Activated CD8-positive, alpha-beta T cell treated with anti-CD3 and anti-CD28 coated beads for 36 hours (primary cell): ENCODE data around the gene HS1BP3. TPM values are rescaled to one million over a fixed set of nuclear protein-coding genes. Genes with fewer than 3 reads are reported as not detected.

Experiments
- ATAC-seq: fragments of 200-7000 bp; cut with Tn5 transposase; one replicate; pipeline ENCODE4 v1.10.0; 2021; ENCODE audit warnings: mild to moderate bottlenecking, moderate library complexity
- CTCF ChIA-PET: fragments of 350-600 bp; sonication (Branson Sonifier 250); formaldehyde crosslinking; loops from one replicate; lab custom pipeline; 2021; ENCODE audit warnings: antibody characterized with exemption; lab: Charles Lee
- POLR2A ChIA-PET: fragments of 350-600 bp; sonication (Branson Sonifier 250); formaldehyde crosslinking; loops from one replicate; lab custom pipeline; 2021; ENCODE audit warnings: antibody characterized with exemption; lab: Charles Lee
- DNase-seq: peaks from one replicate; pipeline ENCODE4 v3.0.0-alpha.2; 2020
- H3K27ac Mint-ChIP-seq: one replicate; pipeline ENCODE4 v1.8.0; 2021; ENCODE audit warnings: mild to moderate bottlenecking, mixed read lengths
- H3K27me3 Mint-ChIP-seq: one replicate; pipeline ENCODE4 v1.8.0; 2021; ENCODE audit warnings: mixed read lengths
- H3K36me3 Mint-ChIP-seq: one replicate; pipeline ENCODE4 v1.8.0; 2021; ENCODE audit warnings: low read depth, mixed read lengths
- H3K4me1 Mint-ChIP-seq: one replicate; pipeline ENCODE4 v1.8.0; 2021; ENCODE audit warnings: low read depth, mixed read lengths
- H3K4me3 Mint-ChIP-seq: one replicate; pipeline ENCODE4 v1.8.0; 2021; ENCODE audit warnings: mild to moderate bottlenecking, moderate library complexity, mixed read lengths
- H3K9me3 Mint-ChIP-seq: one replicate; pipeline ENCODE4 v1.8.0; 2021; ENCODE audit warnings: mixed read lengths
- intact Hi-C: fragments of 100-400 bp; cut with micrococcal nuclease; formaldehyde crosslinking; loops from one replicate; pipeline ENCODE4 v1.10.0; 2022
- total RNA-seq, 2 experiments: library from RNA; stranded (reverse); gene quantifications; one replicate each; pipeline ENCODE4 v1.2.3, GENCODE V29; 2021
- TF ChIP-seq, protein P1 (sequence below): fragments of 200-600 bp; IDR thresholded peaks from one replicate; pipeline ENCODE4 v1.8.0; 2022; ENCODE audit warnings: antibody characterized with exemption, mild to moderate bottlenecking

Gene HS1BP3
- total RNA-seq, 2 experiments from 2014 or later, result 6.5 to 7.9 TPM

DNA sequence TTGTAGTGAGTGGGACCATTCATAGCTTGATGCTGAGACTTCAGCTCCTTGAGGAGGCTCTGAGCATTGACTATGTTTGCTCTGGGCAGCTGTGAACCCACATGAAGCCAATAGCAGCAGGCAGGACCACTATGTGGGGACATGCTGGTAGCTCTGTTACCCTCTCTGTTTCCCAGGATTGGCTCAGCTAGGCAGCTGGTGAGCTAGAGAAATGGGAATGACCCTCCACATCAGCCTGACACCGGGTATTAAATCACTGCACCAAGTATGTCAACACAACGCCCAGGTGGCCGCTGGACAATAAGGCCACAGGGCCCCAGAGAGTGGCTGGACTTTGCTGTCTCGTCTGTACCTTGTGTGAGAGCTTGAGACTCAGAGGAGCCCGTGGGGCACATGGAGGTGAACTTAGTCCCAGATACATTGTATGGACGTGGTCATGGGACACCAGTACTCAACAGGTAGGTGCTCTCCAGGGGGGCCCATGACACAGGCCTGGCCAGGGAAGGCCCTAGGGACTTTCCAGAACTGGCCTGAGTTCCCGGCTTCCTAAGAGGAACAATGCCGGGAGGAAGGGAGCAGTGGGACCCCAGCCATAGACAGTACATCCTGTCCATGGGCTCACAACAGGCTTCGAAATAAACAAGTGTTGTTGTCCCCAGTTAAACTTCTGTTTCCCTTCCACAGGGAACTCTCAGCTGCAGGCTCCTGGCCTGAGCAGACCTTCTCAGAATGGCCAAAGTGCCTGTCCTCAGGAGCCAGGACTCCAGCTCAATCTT lies 35.2 kb downstream of the HS1BP3 start:
- no peaks in the 10 kb centered on the region for H3K4me1 Mint-ChIP-seq
- TF ChIP-seq, protein P1, sequence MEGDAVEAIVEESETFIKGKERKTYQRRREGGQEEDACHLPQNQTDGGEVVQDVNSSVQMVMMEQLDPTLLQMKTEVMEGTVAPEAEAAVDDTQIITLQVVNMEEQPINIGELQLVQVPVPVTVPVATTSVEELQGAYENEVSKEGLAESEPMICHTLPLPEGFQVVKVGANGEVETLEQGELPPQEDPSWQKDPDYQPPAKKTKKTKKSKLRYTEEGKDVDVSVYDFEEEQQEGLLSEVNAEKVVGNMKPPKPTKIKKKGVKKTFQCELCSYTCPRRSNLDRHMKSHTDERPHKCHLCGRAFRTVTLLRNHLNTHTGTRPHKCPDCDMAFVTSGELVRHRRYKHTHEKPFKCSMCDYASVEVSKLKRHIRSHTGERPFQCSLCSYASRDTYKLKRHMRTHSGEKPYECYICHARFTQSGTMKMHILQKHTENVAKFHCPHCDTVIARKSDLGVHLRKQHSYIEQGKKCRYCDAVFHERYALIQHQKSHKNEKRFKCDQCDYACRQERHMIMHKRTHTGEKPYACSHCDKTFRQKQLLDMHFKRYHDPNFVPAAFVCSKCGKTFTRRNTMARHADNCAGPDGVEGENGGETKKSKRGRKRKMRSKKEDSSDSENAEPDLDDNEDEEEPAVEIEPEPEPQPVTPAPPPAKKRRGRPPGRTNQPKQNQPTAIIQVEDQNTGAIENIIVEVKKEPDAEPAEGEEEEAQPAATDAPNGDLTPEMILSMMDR, result no peak
- POLR2A ChIA-PET, result interaction anchor here (0.7 kb wide), 1 partner anchor 350 kb away, joined by 3 read pairs; no protein-coding TSS in a partner anchor
- H3K36me3 Mint-ChIP-seq, result no peaks in the 10 kb centered on the region
- H3K9me3 Mint-ChIP-seq, result no peaks in the 10 kb centered on the region
- no peak overlapping the region for H3K4me3 Mint-ChIP-seq
- H3K27ac Mint-ChIP-seq, result no peak overlapping the region
- intact Hi-C loops, result no loop called here
- CTCF ChIA-PET, result interaction anchor here (1.5 kb wide), 1 partner anchor 158 kb away, joined by 3 read pairs; no protein-coding TSS in a partner anchor
- no peaks in the 10 kb centered on the region for H3K27me3 Mint-ChIP-seq
- DNase-seq (no peak), ATAC-seq (no peak)

GRCh38 chr2:20615068-20615465 lies 35.8 kb downstream of the HS1BP3 start:
- TF ChIP-seq, protein P1, result no peak
- ATAC-seq (no peak), DNase-seq (no peak)
- H3K27ac Mint-ChIP-seq, result no peak overlapping the region
- POLR2A ChIA-PET, result no interaction called here
- no peaks in the 10 kb centered on the region for H3K4me1 Mint-ChIP-seq
- intact Hi-C loops, result no loop called here
- CTCF ChIA-PET, result interaction anchor here (0.6 to 1.5 kb wide), 3 partner anchors 27 to 1673 kb away, joined by 3 to 4 read pairs (median 4); no protein-coding TSS in a partner anchor
- H3K36me3 Mint-ChIP-seq, result no peaks in the 10 kb centered on the region
- H3K27me3 Mint-ChIP-seq, result no peaks in the 10 kb centered on the region
- no peaks in the 10 kb centered on the region for H3K9me3 Mint-ChIP-seq
- no peak overlapping the region for H3K4me3 Mint-ChIP-seq

DNA sequence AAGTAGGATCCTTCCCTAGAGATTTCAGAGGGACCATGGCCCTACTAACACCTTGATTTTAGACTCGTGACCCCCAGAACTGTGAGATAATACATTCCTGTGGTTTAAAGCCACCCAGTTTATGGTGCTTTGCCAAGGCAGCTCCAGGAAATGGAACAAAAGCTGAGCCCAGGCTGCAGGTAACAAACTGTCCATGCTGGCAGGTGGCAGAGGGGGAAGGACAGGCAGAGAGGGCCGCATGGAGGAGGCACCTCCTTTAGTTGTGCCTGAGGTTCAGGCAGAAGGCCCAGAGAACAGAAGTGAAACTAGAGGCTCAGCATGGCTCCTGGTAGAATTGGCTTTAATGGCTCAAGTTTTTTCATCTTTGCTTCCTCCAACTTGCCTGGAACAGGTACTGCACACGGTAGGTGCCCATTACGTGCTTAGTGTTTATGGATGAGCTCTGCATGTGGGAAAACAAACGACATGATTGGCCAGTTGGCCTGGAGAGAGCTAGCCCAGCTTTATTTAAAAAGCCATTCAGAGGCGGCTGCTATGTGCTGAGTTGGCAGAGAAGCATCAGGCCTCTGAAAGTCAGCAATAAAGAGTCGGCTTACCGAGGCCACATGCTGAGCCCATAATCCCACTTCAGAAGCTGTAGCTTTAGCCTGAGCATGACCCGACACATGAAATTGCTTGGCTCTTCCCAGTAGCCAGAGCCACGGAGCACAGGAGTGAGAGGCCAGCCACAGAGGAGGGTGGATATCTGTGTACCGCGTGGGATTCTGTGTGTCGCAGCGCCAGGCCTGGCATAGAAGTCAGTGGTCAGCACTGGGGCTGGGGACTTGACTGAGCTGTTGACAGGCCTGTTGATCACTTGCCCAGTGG lies 36.5 kb downstream of the HS1BP3 start:
- H3K9me3 Mint-ChIP-seq, result no peaks in the 10 kb centered on the region
- ChIA-PET CTCF (interaction anchor here (0.6 to 1.5 kb wide), 3 partner anchors 28 to 1672 kb away, joined by 3 to 4 read pairs (median 4); no protein-coding TSS in a partner anchor), POLR2A (no interaction called here)
- no peak overlapping the region for H3K27ac Mint-ChIP-seq
- no peaks in the 10 kb centered on the region for H3K36me3 Mint-ChIP-seq
- H3K4me3 Mint-ChIP-seq, result no peak overlapping the region
- ATAC-seq, result no peak
- DNase-seq, result no peak
- intact Hi-C loops, result no loop called here
- H3K4me1 Mint-ChIP-seq, result no peaks in the 10 kb centered on the region
- TF ChIP-seq, protein P1, result no peak
- H3K27me3 Mint-ChIP-seq, result no peaks in the 10 kb centered on the region

- Mint-ChIP-seq H3K9me3 (peaks cover 2% of the 10 kb centered on the region), H3K27me3 (no peaks in the 10 kb centered on the region), H3K27ac (no peak overlapping the region), H3K4me3 (no peak overlapping the region), H3K4me1 (no peaks in the 10 kb centered on the region), H3K36me3 (no peaks in the 10 kb centered on the region)
- CTCF ChIA-PET, result interaction anchor here (1.3 kb wide), 1 partner anchor 29 kb away, joined by 4 read pairs; no protein-coding TSS in a partner anchor
- POLR2A ChIA-PET, result no interaction called here
- DNase-seq, result no peak
- TF ChIP-seq, protein P1, result no peak
- intact Hi-C loops, result no loop called here
- ATAC-seq, result no peak
Measured at GRCh38 chr2:20612925-20613916, 37.7 kb downstream of the HS1BP3 start.
